Right forelimb (tissue), 1 donor: Measurements from ENCODE around the gene RNF125.
"Not testable (repeated sequence)": the region's sequence is repeated elsewhere in the genome, so short reads cannot be mapped to it uniquely, and the experiment has no call there.

Experiments
- DNase-seq: peaks from one replicate; pipeline ENCODE4 v3.0.0-alpha.2; 2018

The RNF125 gene

DNA sequence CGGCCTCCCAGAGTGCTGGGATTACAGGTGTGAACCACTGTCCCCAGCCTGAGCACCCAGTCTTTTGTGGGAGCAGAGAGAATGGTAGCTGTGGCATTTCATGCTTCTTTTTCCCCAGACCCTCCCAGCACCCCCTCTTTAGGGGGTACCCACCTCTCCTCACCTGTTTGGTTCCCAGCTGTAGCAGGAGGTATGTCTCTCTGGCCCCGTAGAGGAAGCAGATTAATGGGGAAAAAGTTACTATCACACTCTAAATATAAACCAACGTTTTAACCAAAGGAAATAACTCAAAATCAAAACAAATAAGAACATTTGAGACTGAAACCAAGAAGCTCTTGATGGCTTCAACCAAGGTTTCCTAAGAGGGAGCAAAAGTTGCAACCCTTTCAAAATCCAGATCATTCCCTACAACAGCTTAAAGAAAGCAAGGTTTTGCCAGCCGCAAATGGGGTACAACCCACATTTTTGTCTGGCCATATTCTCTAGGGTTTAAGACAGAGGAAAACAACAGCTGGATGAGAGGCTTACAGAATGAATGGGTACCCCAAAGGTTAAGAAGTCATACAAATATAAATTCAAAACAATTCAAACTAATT lies 8.0 kb downstream of the RNF125 start:
- DNase-seq = no peak

- no peak for DNase-seq
These were observed 10.9 kb downstream of the RNF125 start for GRCh38 chr18:32029558-32029957.

DNA sequence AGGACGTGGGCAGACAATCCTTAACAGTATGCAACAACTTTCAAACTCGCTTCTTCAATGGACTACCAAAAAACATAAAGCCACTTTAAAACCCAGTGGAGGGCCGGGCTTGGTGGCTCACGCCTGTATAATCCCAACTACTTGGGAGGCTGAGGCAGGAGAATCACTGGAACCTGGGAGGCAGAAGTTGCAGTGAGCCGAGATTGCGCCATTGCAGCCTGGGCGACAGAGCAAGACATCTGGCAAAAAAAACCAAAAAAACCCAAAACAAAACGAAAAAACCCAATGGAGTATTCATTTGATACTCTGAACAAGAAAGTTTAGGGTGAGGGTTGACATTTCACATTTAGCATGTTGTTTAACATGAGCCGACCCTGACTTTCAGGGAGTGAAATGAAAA lies 14.0 kb downstream of the RNF125 start:
- no peak for DNase-seq

DNA sequence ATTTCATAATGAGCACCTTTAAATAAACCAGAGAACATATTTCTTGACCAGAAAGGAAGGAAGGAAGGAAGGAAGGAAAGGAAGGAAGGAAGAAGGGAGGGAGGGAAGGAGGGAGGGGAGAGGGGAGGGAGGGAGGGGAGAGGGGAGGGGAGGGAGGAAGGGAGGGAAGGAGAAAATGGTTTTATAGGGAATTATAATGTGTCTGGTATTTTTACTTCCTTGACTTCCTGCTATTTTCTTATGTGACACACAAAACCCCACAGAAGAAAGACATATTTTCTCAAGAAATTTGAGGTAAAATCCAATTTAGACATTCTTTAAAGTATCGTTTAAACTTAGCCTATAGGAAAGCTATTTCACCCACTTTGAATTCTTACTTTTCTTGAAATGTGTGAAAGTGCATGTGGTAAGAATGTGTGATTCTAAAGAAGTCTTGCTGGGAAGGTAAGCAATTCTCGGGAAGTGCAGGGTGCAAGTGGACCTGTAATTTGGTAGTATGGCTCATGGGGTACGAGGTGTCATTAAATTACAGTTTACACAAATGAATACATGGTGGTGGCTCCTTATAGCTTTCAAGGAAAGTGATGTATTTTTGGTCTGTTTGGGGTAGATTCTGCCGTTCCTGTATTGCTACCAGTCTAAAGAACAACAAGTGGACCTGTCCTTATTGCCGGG lies 18.0 kb downstream of the RNF125 start:
- DNase-seq = no peak

DNA sequence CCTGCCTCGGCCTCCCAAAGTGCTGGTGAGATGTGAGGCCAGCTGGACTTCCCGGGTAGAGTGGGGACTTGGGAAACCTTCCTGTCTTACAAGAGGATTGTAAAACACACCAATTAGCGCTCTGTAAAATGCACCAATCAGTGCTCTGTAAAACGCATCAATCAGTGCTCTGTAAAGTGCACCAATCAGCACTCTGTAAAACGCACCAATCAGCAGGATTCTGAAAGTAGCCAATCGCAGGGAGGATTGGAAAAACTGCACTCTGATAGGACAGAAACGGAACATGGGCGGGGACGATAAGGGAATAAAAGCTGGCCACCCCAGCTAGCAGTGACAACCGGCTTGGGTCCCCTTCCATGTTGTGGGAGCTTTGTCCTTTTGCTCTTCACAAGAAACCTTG lies 19.0 kb downstream of the RNF125 start:
- no peak for DNase-seq

- DNase-seq = no peak
These were observed 22.3 kb downstream of the RNF125 start for GRCh38 chr18:32040936-32041335.

DNA sequence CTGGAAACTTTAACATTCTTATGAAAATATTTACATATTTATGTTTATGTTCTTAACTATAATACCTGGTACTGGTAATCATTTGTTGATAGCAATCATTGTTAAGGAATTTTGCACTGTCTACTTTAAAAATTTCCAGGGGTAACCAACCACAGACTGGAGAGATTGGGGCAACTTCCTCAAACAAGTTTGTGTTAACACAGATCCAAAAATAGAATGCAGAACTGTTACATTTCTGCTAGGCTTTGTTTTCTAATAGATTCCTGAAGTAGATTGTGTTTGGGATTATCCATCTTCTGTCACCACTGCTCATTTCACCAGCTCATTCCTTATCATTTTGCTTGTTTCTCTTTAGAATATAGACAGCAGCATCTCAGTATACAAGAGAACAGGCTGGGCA lies 23.7 kb downstream of the RNF125 start:
- DNase-seq = no peak

DNA sequence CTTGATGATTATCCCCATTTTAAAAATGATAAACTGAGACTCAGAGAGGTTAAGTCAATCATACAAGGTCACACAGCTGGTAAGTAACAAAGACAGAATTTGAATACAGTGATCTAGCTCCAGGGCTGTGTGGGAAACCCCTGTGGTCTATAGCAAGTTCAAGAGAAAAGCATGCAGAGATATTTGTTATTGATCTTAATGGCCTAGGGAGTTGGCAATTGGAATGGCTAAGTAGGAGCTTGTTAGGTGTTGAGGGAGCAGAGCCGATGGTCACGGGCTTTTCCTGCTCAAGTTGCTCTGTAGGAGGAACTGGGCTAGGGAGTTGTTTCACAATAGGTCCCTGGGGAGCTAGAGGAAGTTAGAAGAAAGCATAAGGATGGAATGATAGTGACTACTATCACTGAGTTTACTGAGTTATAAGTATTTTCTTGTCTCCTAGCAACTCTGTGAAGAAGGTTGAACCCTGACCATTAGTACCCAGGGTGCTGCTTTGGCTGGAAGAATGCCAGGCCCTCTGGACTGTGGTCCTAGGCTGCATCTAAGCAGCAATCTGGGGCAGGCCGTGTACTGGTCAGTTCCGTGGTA lies 30.0 kb downstream of the RNF125 start:
- DNase-seq = no peak

DNA sequence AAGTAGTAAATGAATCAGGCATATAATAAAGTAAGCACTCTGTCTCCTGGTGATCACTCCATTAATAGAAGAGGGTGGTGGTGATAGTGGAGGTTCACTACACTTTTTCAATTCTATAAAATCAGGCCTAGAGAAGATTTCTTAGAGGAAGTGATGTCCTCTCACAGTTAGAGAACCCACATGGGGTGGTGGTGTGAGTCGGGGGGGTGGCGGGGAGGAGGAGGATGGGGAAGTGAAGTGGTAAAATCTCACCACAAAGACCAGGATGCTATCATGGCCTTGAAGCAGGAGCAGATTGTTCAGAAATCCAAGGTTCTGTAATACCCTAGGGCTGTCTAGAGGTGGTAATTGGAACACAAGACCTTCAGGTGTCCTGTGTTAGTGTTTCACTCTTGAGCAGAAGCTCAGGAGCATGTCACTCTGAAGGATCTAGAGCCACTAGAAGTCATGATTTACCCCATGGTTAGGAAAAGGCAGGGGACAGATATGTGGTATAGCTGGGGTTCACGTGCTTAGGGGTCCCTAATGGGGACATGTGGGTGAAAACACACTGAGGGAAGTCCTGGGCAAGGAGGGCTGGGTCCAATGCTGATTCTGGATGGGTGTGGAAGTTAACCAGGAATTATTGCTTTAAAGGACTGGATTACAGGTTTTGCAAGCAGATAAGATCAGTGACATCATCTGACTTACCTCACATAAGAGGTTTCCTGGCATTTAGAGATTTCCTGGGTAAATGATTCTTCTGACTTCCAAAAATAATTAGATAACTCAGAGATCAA lies 31.0 kb downstream of the RNF125 start:
- no peak for DNase-seq

DNA sequence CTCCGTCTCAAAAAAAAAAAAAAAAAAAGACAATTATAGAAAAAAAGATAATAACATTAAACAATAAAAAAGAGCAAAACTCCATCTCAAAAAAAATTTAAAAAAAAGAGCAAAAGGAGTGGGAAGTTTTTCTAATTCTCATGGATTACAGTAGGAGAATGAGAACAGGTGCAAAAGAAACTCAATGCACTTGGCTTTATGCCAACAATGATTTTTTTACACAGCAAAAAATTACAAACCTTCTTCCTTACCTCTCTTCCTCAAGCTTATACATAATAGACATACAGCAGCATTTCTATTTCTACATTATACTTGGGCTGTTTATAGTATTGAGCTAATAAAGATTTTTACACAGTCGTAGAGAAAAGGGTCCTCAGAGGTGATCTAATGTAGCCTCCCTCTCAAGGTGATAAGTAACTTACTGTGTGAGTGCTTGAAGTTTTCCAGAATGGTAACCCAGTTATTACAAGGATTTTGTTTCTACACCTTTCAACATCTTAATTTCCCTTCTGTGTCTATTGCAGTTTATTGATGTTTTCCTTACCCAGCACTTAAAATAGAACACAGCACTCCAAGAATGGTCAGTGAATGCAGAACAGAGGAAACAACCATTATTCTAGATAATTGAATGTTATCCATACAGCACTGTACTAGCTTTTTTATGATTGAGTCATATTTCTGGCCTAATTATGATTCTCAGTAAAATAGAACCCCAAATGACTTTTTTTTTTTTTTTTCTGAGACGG lies 38.2 kb downstream of the RNF125 start:
- no peak for DNase-seq

GRCh38 chr18:32057624-32058165 lies 39.1 kb downstream of the RNF125 start:
- DNase-seq = no peak

DNA sequence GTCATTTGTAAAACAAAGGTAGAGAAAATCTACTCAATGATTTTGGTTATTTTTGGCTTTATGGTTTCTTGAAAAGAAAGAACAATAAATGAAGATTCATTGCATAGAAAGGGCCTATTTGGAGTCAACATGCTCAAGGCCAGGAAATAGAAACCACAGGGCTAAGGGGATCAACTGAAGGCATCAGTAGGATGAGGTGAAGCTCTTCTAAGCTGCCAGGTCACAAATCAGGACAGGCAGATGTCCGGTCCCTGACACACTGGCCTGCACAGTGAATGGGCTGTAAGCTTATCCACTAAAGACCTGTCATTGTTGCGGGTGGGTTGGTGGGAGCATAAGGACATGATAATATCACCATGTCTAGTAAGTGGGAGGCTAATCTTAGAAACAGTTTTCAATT lies 41.4 kb downstream of the RNF125 start:
- DNase-seq = no peak

DNA sequence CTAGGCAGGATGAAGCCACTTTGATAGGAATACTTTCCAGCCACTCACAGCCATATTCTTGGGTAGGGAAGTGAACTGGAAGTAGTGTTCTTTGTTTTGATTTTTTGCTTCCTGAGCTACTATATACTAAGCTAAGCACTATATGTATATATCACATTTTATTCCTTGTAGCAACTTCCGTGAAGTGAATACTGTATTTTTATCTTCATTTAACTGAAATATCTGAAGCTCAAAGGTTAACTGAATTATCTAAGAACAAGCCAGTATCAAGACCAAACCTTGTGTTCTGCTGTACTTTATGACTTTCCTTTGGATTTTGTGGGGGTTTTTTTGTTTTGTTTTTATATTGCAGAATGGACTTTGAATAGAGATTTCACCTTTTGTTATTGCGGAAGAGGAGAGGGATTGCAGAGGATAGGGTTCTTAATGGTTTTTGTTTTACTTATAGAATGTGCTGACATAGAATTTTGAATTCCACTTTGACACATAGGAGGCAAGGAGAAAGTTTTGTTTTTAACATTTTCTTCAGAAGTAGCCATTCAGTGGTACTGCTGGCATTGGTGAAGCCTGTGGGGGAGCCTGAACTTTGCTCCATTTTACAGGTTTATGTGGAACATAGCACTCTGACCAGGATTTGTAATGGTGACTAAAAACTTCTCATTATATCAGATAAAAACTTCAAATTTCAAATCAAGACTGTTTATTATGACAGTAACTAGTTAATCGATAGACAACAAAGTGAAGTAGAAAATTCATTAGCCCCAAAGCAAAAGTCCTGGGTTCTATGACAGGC lies 48.9 kb downstream of the RNF125 start:
- no peak for DNase-seq

GRCh38 chr18:32072321-32072720 lies 53.7 kb downstream of the RNF125 start:
- DNase-seq = no peak

- no peak for DNase-seq
These were observed 55.6 kb downstream of the RNF125 start for GRCh38 chr18:32074206-32074605.

DNA sequence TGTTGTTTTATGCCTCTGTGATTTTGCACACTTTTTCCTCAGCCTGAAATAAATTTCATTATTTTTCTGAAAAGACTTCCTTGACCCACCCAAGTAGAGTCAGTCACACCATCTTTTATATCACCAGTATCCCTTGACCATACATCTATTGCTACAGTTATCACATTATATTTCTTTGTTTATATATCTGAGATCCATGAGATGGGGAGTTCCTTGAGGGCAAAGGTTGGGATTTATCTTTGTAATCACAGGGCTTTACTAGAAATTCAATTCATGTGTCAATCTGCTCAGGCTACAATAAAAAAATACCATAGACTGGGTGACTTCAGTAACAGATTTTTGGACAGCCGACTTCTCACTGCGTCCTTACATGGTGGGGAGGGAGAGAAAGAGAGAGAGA lies 60.2 kb downstream of the RNF125 start:
- DNase-seq = no peak

DNA sequence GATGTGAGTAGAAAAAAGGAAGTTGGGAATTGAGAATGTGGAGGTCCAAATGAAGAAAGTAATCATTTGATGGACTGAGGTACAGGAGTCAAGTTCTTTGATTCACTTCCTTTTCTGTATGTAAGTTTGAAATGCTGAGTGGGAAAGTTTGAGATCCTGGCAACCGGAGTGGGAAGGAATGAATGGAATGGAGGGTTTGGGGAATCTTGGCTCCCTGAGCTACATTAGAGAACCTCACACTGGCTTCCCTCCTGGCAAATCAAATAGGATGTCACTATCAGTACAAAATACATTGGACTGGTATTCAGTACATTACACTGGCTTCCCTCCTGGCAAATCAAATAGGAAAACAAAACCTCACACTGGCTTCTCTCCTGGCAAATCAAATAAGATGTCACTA lies 63.3 kb downstream of the RNF125 start:
- no peak for DNase-seq

DNA sequence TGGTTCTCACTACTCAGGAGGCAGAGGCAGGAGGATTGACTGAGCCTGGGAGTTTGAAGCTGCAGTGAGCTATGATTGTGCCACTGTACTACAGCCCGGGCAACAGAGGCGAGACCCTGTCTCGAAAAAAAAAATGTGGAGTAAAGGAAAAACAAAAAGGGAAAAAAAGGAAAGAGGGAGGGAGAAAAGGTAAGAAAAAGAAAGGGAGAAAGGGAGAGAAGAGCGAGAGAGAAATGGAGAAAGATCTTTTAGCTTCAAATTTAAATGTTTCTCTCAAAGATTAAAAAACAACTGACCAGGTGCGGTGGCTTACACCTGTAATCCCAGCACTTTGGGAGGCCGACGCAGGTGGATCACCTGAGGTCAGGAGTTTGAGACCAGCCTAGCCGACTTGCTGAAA lies 65.2 kb downstream of the RNF125 start:
- no peak for DNase-seq

DNA sequence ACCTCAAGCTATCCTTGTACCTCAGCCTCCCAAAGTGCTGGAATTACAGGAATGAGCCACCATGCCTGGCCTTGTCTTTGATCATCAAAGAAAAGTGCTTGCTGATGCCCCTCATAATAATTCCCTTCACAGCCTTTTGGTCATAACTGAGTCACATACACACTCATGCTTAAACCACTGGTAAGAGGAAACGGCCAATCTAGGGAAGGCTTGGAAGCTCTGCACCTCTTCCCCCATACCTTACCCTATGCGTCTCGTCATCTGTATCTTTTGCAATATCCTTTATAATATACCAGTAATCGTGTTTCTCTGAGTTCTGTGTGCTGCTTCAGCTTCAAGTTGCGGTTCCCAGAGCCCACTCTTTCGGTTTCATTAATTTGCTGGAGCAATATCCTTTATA lies 68.3 kb downstream of the RNF125 start:
- no peak for DNase-seq

GRCh38 chr18:32090831-32091230 lies 72.2 kb downstream of the RNF125 start:
- not testable (repeated sequence) for DNase-seq

DNA sequence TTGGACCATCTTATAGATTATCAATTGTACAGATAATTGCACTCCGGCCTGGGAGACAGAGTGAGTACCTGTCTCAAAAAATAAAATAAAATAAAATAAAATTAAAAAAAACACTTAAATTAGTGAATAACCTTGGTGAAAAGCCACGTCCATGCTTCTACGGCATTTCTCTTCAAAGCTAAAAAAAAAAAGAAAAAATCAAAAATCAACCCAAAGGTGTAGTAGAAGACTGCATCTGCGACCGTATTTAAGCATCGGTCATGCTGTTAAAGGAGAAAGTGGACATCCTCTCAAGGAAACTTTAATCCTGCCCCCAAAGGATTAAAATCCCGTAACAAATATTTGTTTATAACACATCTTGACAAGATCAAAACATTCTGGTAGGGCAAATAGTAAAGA lies 72.7 kb downstream of the RNF125 start:
- no peak for DNase-seq
